ENCODE measurements around the gene PEX5L. TPM values are rescaled to one million over a fixed set of nuclear protein-coding genes. Genes with fewer than 3 reads are reported as not detected.

Gene PEX5L
- total RNA-seq, 1 experiment from 2014 or later = 0.47 TPM

GRCh38 chr3:179933914-179934313 lies 102.8 kb downstream of the PEX5L start:
- BruUV-seq (replicated peaks) = no TSS peak
- ChIA-PET POLR2A (interaction anchor here (0.7 kb wide), 1 partner anchor 18 kb away, joined by 3 read pairs; no protein-coding TSS in a partner anchor), CTCF (interaction anchor here (1.0 kb wide), 1 partner anchor 661 kb away, joined by 4 read pairs; no protein-coding TSS in a partner anchor)
- H3K27ac Mint-ChIP-seq (ENCODE audit: low read depth, unreplicated experiment) = no peak overlapping the region
- H3K27me3 Mint-ChIP-seq (ENCODE audit: insufficient read depth, unreplicated experiment) = no peaks in the 10 kb centered on the region
- TF ChIP-seq CTCF (IDR thresholded peaks at IDR 0.05; ENCODE audit: unreplicated experiment) = no peak
- no peaks in the 10 kb centered on the region for H3K4me1 Mint-ChIP-seq (ENCODE audit: insufficient read depth, unreplicated experiment)
- DNase-seq (ENCODE audit: unreplicated experiment) = no peak
- no peak overlapping the region for H3K4me3 Mint-ChIP-seq (ENCODE audit: unreplicated experiment)
- no peaks in the 10 kb centered on the region for H3K9me3 Mint-ChIP-seq (ENCODE audit: unreplicated experiment)
- no peaks in the 10 kb centered on the region for H3K36me3 Mint-ChIP-seq (ENCODE audit: insufficient read depth, unreplicated experiment)
- intact Hi-C loops (cut with micrococcal nuclease) = no loop called here

- Mint-ChIP-seq H3K27me3 (ENCODE audit: insufficient read depth, unreplicated experiment) (no peaks in the 10 kb centered on the region), H3K4me3 (ENCODE audit: unreplicated experiment) (no peak overlapping the region), H3K9me3 (ENCODE audit: unreplicated experiment) (no peaks in the 10 kb centered on the region), H3K36me3 (ENCODE audit: insufficient read depth, unreplicated experiment) (no peaks in the 10 kb centered on the region), H3K4me1 (ENCODE audit: insufficient read depth, unreplicated experiment) (no peaks in the 10 kb centered on the region), H3K27ac (ENCODE audit: low read depth, unreplicated experiment) (no peak overlapping the region)
- no TSS peak for BruUV-seq (replicated peaks)
- ChIA-PET CTCF (interaction anchor here (0.6 kb wide), 1 partner anchor 12 kb away, joined by 3 read pairs; no protein-coding TSS in a partner anchor), POLR2A (interaction anchor here (0.7 to 1.3 kb wide), 2 partner anchors 19 to 647 kb away, joined by 3 read pairs; no protein-coding TSS in a partner anchor)
- no peak for TF ChIP-seq CTCF (IDR thresholded peaks at IDR 0.05; ENCODE audit: unreplicated experiment)
- no peak for DNase-seq (ENCODE audit: unreplicated experiment)
- intact Hi-C loops (cut with micrococcal nuclease) = no loop called here
These were observed 103.7 kb downstream of the PEX5L start for GRCh38 chr3:179933080-179933479.

- Mint-ChIP-seq H3K27me3 (ENCODE audit: insufficient read depth, unreplicated experiment) (no peaks in the 10 kb centered on the region), H3K36me3 (ENCODE audit: insufficient read depth, unreplicated experiment) (no peaks in the 10 kb centered on the region), H3K9me3 (ENCODE audit: unreplicated experiment) (no peaks in the 10 kb centered on the region), H3K4me3 (ENCODE audit: unreplicated experiment) (no peak overlapping the region), H3K27ac (ENCODE audit: low read depth, unreplicated experiment) (no peak overlapping the region), H3K4me1 (ENCODE audit: insufficient read depth, unreplicated experiment) (no peaks in the 10 kb centered on the region)
- intact Hi-C loops (cut with micrococcal nuclease) = no loop called here
- no peak for TF ChIP-seq CTCF (IDR thresholded peaks at IDR 0.05; ENCODE audit: unreplicated experiment)
- CTCF ChIA-PET = interaction anchor here (0.6 to 1.7 kb wide), 2 partner anchors 279 to 662 kb away, joined by 3 to 7 read pairs; no protein-coding TSS in a partner anchor
- no peak for DNase-seq (ENCODE audit: unreplicated experiment)
- BruUV-seq (replicated peaks) = no TSS peak
- POLR2A ChIA-PET = interaction anchor here (0.6 to 1.3 kb wide), 2 partner anchors 328 to 648 kb away, joined by 3 read pairs; partner anchors contain the start of genes MRPL47 and NDUFB5
These were observed 104.1 kb downstream of the PEX5L start for GRCh38 chr3:179932674-179933073.

DNA sequence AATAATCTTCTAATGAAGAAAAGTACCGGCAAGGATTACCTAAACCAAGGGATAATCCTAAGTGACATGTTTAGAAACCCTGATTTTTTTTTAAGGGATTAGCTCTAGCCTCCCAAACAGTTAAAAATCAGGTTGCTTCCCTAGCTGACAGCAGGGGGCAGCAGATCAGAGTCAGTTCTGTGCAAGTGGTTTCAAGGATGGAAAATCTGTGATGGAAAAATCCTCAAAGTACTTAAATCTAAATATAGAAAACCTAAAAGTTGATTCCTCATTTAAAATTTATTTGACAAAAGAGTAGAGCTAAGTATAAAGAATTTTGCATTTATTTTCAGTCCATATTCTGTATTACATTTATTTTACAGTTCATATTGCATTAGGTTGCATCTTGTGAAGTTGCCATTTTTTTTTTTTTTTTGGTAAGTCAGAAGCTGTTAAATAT lies 107.6 kb downstream of the PEX5L start:
- no TSS peak for BruUV-seq (replicated peaks)
- H3K4me3 Mint-ChIP-seq (ENCODE audit: unreplicated experiment) = no peak overlapping the region
- H3K36me3 Mint-ChIP-seq (ENCODE audit: insufficient read depth, unreplicated experiment) = no peaks in the 10 kb centered on the region
- H3K4me1 Mint-ChIP-seq (ENCODE audit: insufficient read depth, unreplicated experiment) = no peaks in the 10 kb centered on the region
- POLR2A ChIA-PET = interaction anchor here (0.7 kb wide), 3 partner anchors 16 to 275 kb away, joined by 3 to 4 read pairs (median 3); no protein-coding TSS in a partner anchor
- intact Hi-C loops (cut with micrococcal nuclease) = loop anchor here (1.0 to 5.0 kb wide), 5 partner anchors 118 to 666 kb away; no protein-coding TSS in a partner anchor
- peak; percentile 71 for DNase-seq (ENCODE audit: unreplicated experiment)
- peak; percentile 77 for TF ChIP-seq CTCF (IDR thresholded peaks at IDR 0.05; ENCODE audit: unreplicated experiment)
- CTCF ChIA-PET = interaction anchor here (0.5 to 2.9 kb wide), 53 partner anchors 10 to 1534 kb away, joined by 3 to 33 read pairs (median 4); partner anchors contain the start of gene TTC14
- no peaks in the 10 kb centered on the region for H3K9me3 Mint-ChIP-seq (ENCODE audit: unreplicated experiment)
- no peak overlapping the region for H3K27ac Mint-ChIP-seq (ENCODE audit: low read depth, unreplicated experiment)
- H3K27me3 Mint-ChIP-seq (ENCODE audit: insufficient read depth, unreplicated experiment) = no peaks in the 10 kb centered on the region

Measured in MCF 10A (cell line).